ENCODE measurements around the gene LMNA.
A peak's percentile ranks its signal among the peaks of the same experiment; 100 is the strongest.
"Not testable (repeated sequence)": the region's sequence is repeated elsewhere in the genome, so short reads cannot be mapped to it uniquely, and the experiment has no call there.

LMNA gene

GRCh38 chr1:156114101-156114918 lies at the start of gene LMNA:
LMNA (plus strand) TSS chr1:156114711; CDS start chr1:156114919, 208 bp downstream.
- DNase-seq (ENCODE audit: extremely low spot score, insufficient read length, low read depth) (no peak), FAIRE-seq (peak; percentile 63)

- peak; percentile 63 for FAIRE-seq
- DNase-seq (ENCODE audit: extremely low spot score, insufficient read length, low read depth), result no peak
Observed at GRCh38 chr1:156065212-156065611, 49.3 kb upstream of the LMNA start.

- no peak for DNase-seq (ENCODE audit: extremely low spot score, insufficient read length, low read depth)
- no peak for FAIRE-seq
Observed at GRCh38 chr1:156065871-156066270, 48.6 kb upstream of the LMNA start.

- no peak for DNase-seq (ENCODE audit: extremely low spot score, insufficient read length, low read depth)
- no peak for FAIRE-seq
Observed at GRCh38 chr1:156067262-156067661, 47.2 kb upstream of the LMNA start.

DNA sequence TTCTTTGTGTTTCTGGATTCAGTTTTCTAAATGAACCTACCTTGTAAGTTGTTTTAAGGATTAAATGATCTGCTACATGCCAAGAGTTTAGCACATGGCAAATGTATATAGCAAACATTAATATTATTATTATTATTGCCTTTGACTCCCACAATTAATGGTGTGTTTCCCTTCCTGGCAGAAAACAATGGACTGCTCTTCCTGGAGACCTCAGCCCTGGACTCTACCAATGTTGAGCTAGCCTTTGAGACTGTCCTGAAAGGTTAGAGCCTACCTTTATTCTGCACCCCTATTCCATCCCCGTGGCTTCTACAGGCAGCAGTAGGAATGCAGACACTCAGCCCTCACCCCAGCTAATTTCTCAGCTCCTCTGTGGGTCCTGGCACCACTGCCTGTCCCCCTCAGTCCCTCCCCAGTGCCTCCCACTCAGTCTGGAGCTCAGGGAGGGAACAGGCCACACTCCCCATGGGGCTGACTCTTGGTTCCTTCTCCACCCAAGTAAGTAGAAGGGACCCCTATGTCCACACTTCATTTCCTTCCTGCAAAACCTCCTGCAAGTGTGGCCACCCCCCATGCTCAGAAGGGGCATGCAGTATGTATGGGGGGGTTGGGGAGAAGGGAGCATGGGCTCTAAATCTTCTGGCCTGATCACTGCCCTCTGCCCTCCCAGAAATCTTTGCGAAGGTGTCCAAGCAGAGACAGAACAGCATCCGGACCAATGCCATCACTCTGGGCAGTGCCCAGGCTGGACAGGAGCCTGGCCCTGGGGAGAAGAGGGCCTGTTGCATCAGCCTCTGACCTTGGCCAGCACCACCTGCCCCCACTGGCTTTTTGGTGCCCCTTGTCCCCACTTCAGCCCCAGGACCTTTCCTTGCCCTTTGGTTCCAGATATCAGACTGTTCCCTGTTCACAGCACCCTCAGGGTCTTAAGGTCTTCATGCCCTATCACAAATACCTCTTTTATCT lies 44.7 kb upstream of the LMNA start:
- no peak for FAIRE-seq
- no peak for DNase-seq (ENCODE audit: extremely low spot score, insufficient read length, low read depth)

- FAIRE-seq (no peak), DNase-seq (ENCODE audit: extremely low spot score, insufficient read length, low read depth) (no peak)
Observed at GRCh38 chr1:156070548-156070947, 44.0 kb upstream of the LMNA start.

DNA sequence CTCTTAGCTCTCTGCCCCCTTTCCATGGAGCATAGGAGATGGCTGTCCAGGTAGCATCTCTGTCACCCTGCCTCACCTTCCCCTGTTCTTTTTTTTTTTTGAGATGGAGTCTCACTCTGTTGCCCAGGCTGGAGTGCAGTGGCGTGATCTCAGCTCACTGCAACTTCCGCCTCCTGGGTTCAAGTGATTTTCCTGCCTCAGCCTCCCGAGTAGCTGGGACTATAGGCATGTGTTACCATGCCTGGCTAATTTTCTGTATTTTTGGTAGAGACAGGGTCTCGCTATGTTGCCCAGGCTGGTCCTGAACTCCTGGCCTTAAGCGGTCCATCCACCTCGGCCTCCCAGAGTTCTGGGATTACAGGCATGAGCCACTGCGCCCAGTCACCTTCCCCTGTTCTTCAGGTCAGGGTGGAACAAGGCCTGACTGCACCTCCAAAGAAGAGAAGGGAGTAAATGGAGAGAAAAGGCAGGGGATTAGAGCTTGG lies 43.1 kb upstream of the LMNA start:
- not testable (repeated sequence) for FAIRE-seq

DNA sequence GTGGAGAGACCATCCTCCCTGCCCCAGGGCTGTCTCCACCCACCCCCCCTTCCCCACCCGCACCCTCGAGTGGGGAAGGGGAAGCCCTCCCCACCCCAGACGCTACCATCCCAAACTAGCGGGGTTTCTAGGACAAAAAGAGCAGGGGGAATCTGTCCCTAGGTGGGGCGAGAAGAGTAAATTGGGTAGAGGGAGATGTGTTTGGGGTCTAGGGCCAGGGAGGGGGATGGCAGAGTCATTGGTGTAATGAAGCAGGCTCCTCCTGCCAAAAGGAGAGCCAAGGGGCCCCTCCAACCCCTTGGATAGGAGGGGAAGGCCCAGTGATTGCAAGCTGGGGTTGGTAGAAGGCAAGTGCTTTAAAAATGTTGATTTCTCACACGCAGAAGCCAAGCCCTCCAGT lies 42.3 kb upstream of the LMNA start:
- no peak for DNase-seq (ENCODE audit: extremely low spot score, insufficient read length, low read depth)
- no peak for FAIRE-seq

More for the DNA sequence above, 43.1 kb upstream of the LMNA start:
- not testable (repeated sequence) for DNase-seq (ENCODE audit: extremely low spot score, insufficient read length, low read depth)

- DNase-seq (ENCODE audit: extremely low spot score, insufficient read length, low read depth), result no peak
- FAIRE-seq, result no peak
Observed at GRCh38 chr1:156073110-156073687, 41.3 kb upstream of the LMNA start.

GRCh38 chr1:156073740-156074139 lies 40.8 kb upstream of the LMNA start:
- DNase-seq (ENCODE audit: extremely low spot score, insufficient read length, low read depth), result no peak
- no peak for FAIRE-seq

DNA sequence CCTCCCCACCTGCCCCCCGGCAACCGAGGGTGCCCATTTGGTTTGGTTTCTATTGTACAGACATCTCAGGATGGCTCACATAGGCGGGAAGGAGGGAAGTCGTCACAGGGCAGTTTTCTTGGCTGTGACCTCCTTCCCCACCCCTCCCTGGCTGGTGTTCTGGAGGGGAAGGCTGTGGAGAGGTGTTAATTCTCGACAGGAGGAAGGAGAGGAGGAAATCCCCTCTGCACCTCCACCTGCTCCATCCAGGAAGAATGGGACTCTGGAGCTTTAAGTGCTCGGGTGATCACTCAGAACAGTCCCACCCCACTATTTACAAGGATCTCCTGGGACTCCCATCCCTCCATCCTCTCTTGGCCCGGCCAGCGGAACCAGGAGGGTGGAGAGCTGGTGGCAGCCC lies 39.9 kb upstream of the LMNA start:
- DNase-seq (ENCODE audit: extremely low spot score, insufficient read length, low read depth) (no peak), FAIRE-seq (no peak)

DNA sequence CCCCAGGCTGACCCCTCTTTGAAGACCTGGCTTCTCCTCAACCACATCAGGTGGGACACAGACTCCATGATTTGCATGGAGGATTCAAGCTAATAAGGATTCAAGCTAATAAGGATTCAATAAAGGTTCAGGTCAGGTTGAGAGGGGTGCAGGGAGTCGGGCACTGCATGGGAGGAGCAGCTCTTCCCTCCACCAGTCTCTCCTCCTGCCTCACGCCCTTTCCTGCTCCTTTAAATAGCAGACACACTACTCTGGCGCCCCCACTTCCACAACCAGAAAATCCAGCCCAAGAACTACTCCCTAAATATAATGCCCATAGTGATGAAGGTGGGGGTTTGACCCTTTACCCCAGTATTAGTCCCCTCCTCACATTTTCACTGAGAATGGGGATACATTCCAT lies 39.3 kb upstream of the LMNA start:
- no peak for DNase-seq (ENCODE audit: extremely low spot score, insufficient read length, low read depth)
- no peak for FAIRE-seq

GRCh38 chr1:156075775-156076204 lies 38.7 kb upstream of the LMNA start:
- FAIRE-seq, result no peak

GRCh38 chr1:156076609-156077429 lies 37.7 kb upstream of the LMNA start:
- peak; percentile 53 for FAIRE-seq
- DNase-seq (ENCODE audit: extremely low spot score, insufficient read length, low read depth), result peak; percentile 82

More at GRCh38 chr1:156075775-156076204, 38.7 kb upstream of the LMNA start:
- no peak for DNase-seq (ENCODE audit: extremely low spot score, insufficient read length, low read depth)

DNA sequence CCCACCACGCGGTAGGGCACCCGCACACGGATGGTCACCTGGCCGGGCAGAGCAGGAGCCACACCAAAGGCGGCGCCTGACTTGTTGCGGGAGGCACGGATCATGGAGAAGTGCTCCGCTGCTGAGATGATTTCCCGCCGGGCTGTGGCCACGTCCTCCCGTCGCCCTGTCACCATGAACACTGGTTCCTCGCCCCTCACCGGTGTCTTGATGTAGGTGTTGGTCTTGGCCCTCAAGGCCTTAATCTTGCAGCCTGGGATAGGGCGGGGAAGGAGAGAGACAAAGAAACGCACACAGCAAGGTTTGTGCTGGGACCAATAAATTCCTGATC lies 37.1 kb upstream of the LMNA start:
- DNase-seq (ENCODE audit: extremely low spot score, insufficient read length, low read depth) (no peak), FAIRE-seq (no peak)

GRCh38 chr1:156078728-156079127 lies 35.8 kb upstream of the LMNA start:
- no peak for DNase-seq (ENCODE audit: extremely low spot score, insufficient read length, low read depth)
- no peak for FAIRE-seq

DNA sequence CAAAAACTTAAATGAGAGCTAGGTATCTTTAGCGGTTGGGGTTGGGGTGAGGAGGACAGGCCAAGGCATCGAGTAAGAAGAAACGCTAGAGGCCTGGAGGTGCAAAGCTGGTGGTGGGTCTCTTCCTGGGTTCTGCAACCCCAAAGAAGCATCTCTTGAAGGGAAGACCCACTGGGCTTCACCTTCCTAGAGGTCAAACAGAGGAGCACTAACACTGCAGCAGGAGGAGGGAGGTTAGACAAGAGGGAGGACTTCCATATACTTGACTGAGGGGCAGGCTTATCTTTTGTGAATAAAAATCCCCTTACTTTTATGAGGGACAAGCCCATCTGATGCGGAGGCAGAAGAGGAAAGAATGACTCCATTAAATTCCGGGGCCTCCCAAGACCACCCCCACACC lies 34.7 kb upstream of the LMNA start:
- no peak for FAIRE-seq
- DNase-seq (ENCODE audit: extremely low spot score, insufficient read length, low read depth), result no peak

- FAIRE-seq (no peak), DNase-seq (ENCODE audit: extremely low spot score, insufficient read length, low read depth) (no peak)
Observed at GRCh38 chr1:156080241-156080862, 34.2 kb upstream of the LMNA start.

- DNase-seq (ENCODE audit: extremely low spot score, insufficient read length, low read depth) (no peak), FAIRE-seq (no peak)
Observed at GRCh38 chr1:156080863-156081179, 33.7 kb upstream of the LMNA start.

Measured in GM18507 (cell line).